Measurements from ENCODE around the gene CYP26B1.

The CYP26B1 gene

GRCh38 chr2:72131916-72132841, 15.5 kb downstream of the CYP26B1 start:
- Histone ChIP-seq H3K36me3 (no peaks in the 10 kb centered on the region), H3K9me3 (ENCODE audit: severe bottlenecking) (no peaks in the 10 kb centered on the region), H3K4me3 (ENCODE audit: low read depth, low read length) (no peak overlapping the region), H3K27ac (no peak overlapping the region), H3K27me3 (ENCODE audit: insufficient read depth, low read depth, severe bottlenecking) (no peaks in the 10 kb centered on the region)
- peak; percentile 9 for DNase-seq
- TF ChIP-seq, protein P1, sequence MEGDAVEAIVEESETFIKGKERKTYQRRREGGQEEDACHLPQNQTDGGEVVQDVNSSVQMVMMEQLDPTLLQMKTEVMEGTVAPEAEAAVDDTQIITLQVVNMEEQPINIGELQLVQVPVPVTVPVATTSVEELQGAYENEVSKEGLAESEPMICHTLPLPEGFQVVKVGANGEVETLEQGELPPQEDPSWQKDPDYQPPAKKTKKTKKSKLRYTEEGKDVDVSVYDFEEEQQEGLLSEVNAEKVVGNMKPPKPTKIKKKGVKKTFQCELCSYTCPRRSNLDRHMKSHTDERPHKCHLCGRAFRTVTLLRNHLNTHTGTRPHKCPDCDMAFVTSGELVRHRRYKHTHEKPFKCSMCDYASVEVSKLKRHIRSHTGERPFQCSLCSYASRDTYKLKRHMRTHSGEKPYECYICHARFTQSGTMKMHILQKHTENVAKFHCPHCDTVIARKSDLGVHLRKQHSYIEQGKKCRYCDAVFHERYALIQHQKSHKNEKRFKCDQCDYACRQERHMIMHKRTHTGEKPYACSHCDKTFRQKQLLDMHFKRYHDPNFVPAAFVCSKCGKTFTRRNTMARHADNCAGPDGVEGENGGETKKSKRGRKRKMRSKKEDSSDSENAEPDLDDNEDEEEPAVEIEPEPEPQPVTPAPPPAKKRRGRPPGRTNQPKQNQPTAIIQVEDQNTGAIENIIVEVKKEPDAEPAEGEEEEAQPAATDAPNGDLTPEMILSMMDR (IDR thresholded peaks at IDR 0.05; ENCODE audit: low read depth, low read length), result no peak

DNA sequence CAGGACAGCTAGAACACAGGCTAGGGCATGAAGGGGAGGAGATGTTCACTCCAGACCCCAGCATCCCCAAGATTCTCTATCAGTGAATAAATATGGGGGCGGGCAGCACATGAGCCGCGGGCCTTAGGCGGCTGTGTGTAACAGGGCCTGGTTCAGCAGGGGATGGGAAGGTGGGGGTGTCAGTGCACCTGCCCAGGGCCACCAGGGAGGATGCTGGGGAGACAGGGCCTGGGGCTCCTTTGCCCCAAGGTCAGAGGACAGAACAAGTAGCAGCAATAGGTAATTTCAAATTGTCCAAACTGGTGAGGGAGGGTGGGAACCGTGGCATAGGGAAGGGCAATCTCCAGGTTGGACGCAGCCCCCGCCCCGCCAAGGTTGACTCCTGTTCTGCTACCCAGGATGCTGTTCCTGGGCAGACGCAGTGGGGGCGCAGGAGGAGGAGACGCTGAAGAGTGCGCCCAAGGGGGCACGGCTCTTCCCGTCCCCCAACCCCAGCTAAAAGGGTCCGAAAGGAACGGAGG, 16.2 kb downstream of the CYP26B1 start:
- H3K27ac ChIP-seq, result no peak overlapping the region
- H3K9me3 ChIP-seq (ENCODE audit: severe bottlenecking), result no peaks in the 10 kb centered on the region
- DNase-seq, result no peak
- no peak overlapping the region for H3K4me3 ChIP-seq (ENCODE audit: low read depth, low read length)
- no peaks in the 10 kb centered on the region for H3K27me3 ChIP-seq (ENCODE audit: insufficient read depth, low read depth, severe bottlenecking)
- TF ChIP-seq, protein P1 (IDR thresholded peaks at IDR 0.05; ENCODE audit: low read depth, low read length), result no peak
- H3K36me3 ChIP-seq, result no peaks in the 10 kb centered on the region

DNA sequence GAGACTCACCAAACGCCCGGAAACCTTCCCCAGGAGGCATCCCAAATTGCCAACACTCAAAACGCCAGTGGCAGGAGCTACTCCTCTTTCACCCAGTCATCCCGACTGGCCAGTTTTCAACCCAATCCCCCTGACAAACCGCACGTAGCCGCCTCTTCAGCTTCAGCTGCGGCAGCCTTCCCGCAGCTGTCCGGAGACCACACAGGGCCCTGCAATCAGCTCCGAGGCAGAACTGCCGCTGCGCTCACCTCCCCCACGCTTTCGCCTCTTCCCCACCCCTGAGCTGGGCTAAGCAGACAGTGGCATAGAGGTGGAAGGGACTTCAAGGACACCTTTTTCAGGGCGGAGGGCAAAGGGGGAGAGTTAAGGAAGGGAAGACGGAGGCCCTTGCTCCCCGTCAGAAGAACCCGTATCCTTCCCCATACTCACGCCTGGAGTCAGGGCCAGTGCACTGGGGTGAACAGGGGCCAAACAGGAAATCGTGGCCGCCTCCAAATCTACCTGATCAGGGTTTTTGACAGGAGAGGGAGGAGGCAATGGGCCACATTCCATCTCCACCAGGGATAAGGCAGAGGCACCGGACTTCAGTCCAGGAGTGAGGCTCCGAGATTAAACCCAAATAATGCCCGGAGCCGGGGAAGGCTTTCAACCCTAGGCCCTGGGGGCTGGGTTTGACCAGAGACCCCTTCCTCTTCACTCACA, 16.9 kb downstream of the CYP26B1 start:
- no peaks in the 10 kb centered on the region for H3K27me3 ChIP-seq (ENCODE audit: insufficient read depth, low read depth, severe bottlenecking)
- H3K36me3 ChIP-seq, result no peaks in the 10 kb centered on the region
- peak; percentile 5 for DNase-seq
- H3K9me3 ChIP-seq (ENCODE audit: severe bottlenecking), result no peaks in the 10 kb centered on the region
- H3K4me3 ChIP-seq (ENCODE audit: low read depth, low read length), result no peak overlapping the region
- TF ChIP-seq, protein P1 (IDR thresholded peaks at IDR 0.05; ENCODE audit: low read depth, low read length), result no peak
- H3K27ac ChIP-seq, result no peak overlapping the region

- Histone ChIP-seq H3K27ac (no peak overlapping the region), H3K36me3 (no peaks in the 10 kb centered on the region), H3K27me3 (ENCODE audit: insufficient read depth, low read depth, severe bottlenecking) (no peaks in the 10 kb centered on the region), H3K9me3 (ENCODE audit: severe bottlenecking) (no peaks in the 10 kb centered on the region), H3K4me3 (ENCODE audit: low read depth, low read length) (no peak overlapping the region)
- peak; percentile 4 for DNase-seq
- TF ChIP-seq, protein P1 (IDR thresholded peaks at IDR 0.05; ENCODE audit: low read depth, low read length), result no peak
Observed at GRCh38 chr2:72129681-72130340, 17.9 kb downstream of the CYP26B1 start.

- TF ChIP-seq, protein P1 (IDR thresholded peaks at IDR 0.05; ENCODE audit: low read depth, low read length), result no peak
- H3K9me3 ChIP-seq (ENCODE audit: severe bottlenecking), result no peaks in the 10 kb centered on the region
- no peak overlapping the region for H3K4me3 ChIP-seq (ENCODE audit: low read depth, low read length)
- H3K27me3 ChIP-seq (ENCODE audit: insufficient read depth, low read depth, severe bottlenecking), result no peaks in the 10 kb centered on the region
- H3K36me3 ChIP-seq, result no peaks in the 10 kb centered on the region
- H3K27ac ChIP-seq, result no peak overlapping the region
- DNase-seq, result peak; percentile 12
Observed at GRCh38 chr2:72128843-72129227, 18.8 kb downstream of the CYP26B1 start.
